ENCODE data around the gene TMEM242.

Gene TMEM242

DNA sequence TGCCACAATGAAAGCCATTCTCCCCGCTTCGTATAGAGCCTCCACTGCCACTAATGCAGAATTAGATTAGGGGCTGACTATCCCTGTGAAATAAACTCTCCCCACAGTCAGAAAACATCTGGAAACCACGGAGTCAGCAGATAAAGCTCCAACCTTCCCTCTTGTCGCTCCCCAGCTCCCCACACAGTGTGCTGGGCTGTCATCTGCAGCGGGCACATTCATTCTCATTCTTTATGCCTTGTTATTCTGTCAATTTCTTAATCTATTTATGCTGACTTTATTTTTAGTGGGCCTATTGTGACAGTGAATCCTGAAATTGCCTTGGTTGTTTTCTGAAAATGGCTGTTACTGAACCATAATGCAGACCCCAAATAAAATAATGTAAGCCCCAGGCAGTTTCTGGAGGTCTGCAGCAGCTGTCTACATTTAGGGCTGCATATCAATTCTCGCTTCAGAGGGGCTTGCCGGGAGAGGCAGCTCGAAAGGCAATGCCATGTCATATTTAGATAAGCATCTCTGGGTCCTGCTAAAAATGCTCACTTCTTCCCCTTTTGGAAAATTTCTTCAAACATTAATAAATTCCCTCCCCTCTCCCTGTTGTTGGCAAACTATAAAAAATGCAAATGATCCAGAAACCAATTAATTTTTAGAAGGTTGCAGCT, 71.6 kb downstream of the TMEM242 start:
- no peak for DNase-seq (ENCODE audit: low spot score)
- TF ChIP-seq, protein P1, sequence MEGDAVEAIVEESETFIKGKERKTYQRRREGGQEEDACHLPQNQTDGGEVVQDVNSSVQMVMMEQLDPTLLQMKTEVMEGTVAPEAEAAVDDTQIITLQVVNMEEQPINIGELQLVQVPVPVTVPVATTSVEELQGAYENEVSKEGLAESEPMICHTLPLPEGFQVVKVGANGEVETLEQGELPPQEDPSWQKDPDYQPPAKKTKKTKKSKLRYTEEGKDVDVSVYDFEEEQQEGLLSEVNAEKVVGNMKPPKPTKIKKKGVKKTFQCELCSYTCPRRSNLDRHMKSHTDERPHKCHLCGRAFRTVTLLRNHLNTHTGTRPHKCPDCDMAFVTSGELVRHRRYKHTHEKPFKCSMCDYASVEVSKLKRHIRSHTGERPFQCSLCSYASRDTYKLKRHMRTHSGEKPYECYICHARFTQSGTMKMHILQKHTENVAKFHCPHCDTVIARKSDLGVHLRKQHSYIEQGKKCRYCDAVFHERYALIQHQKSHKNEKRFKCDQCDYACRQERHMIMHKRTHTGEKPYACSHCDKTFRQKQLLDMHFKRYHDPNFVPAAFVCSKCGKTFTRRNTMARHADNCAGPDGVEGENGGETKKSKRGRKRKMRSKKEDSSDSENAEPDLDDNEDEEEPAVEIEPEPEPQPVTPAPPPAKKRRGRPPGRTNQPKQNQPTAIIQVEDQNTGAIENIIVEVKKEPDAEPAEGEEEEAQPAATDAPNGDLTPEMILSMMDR (IDR thresholded peaks at IDR 0.05; ENCODE audit: extremely low read depth, missing control alignments): no peak

DNA sequence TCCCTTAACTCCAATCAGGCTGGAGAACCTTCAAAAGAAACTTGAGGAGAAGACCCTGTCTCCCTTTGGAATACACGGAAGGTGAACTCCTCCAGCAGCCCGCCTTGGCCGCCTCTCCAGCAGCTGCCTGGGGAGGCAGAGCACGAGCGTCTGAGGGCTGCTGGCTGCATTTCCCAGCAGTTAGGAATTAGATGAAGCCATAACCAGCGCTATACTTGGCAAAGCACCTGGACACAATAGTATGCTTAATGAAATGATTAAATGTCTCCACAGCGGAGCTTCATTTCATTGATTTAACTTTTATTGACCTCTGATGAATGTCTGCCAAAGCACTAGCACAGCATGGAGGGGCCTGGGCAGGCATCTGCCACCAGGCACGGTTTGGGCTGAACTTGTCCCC, 73.5 kb downstream of the TMEM242 start:
- TF ChIP-seq, protein P1 (IDR thresholded peaks at IDR 0.05; ENCODE audit: extremely low read depth, missing control alignments): no peak
- DNase-seq (ENCODE audit: low spot score): no peak

- no peak for DNase-seq (ENCODE audit: low spot score)
- TF ChIP-seq, protein P1 (IDR thresholded peaks at IDR 0.05; ENCODE audit: extremely low read depth, missing control alignments): no peak
Measured at GRCh38 chr6:157248264-157248663, 75.1 kb downstream of the TMEM242 start.

DNA sequence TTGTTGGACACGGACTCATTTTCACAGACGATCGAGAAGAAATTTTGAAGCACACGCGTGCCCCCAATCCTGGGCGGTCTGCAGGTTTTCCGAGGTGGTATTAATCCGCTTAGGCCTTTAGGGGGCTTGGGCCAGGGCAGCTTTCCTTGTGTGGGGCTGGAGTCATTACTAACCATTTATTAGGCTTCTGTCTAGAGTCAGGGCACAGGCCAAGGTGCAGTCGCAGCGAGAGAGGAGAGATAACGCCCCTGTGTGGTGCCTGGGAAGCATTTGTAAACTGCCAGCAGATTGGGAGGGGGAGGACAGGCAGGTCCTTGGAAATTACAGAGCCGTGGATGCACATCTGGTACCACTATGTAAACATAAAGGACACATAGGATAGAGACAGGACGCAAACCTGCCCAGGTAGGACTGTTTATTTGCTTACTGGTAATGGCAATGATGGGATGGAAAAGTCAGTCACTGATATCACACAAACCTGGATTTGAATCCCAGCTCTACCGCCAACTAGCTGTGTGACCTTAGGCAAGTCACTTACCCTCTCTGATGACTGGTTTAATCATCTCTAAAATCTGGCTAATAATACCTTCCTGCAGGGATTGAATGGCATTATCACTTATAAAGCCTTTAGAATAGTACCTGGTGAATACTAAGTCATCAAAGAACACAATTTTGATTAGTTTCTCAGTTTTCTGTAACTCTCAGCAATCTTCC, 76.4 kb downstream of the TMEM242 start:
- TF ChIP-seq, protein P1 (IDR thresholded peaks at IDR 0.05; ENCODE audit: extremely low read depth, missing control alignments): no peak
- no peak for DNase-seq (ENCODE audit: low spot score)

GRCh38 chr6:157246048-157246630, 77.2 kb downstream of the TMEM242 start:
- DNase-seq (ENCODE audit: low spot score): no peak

GRCh38 chr6:157245436-157245835, 77.9 kb downstream of the TMEM242 start:
- TF ChIP-seq, protein P1 (IDR thresholded peaks at IDR 0.05; ENCODE audit: extremely low read depth, missing control alignments): no peak
- no peak for DNase-seq (ENCODE audit: low spot score)

More at GRCh38 chr6:157246048-157246630, 77.2 kb downstream of the TMEM242 start:
- TF ChIP-seq, protein P1 (IDR thresholded peaks at IDR 0.05; ENCODE audit: extremely low read depth, missing control alignments): no peak

DNA sequence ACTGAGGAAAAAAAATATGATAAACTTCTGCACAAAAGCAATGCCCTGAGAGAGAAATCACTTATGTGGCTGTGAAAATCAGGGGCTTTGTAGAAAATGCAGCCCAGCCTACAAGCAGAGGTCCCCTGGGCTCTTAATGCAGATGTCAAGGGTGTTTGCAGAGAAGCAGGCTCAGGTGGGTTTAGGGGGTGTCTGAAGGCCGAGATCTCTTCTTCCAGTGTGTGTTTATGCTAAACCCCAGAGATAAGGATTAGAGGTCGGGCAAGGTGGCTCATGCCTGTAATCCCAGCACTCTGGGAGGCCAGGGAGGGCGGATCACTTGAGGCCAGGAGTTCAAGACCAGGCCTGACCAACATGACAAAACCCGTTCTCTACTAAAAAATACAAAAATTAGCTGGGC, 78.5 kb downstream of the TMEM242 start:
- DNase-seq (ENCODE audit: low spot score): no peak
- TF ChIP-seq, protein P1 (IDR thresholded peaks at IDR 0.05; ENCODE audit: extremely low read depth, missing control alignments): no peak

Measured in GM20000 (cell line).